ENCODE measurements around the gene ZNF516. TPM values are rescaled to one million over a fixed set of nuclear protein-coding genes. Genes with fewer than 3 reads are reported as not detected.

ZNF516 gene
- total RNA-seq, 2 experiments from 2014 or later: 2.7 to 4.8 TPM

- intact Hi-C loops (cut with micrococcal nuclease): no loop called here
Measured at GRCh38 chr18:76406791-76407190, 88.3 kb downstream of the ZNF516 start.

GRCh38 chr18:76405681-76406356 lies 89.2 kb downstream of the ZNF516 start:
- CTCF ChIA-PET: no interaction called here
- POLR2A ChIA-PET: no interaction called here
- DNase-seq: no peak
- H3K9me3 Mint-ChIP-seq: peaks cover 6% of the 10 kb centered on the region
- peaks cover 8% of the 10 kb centered on the region for H3K4me1 Mint-ChIP-seq (ENCODE audit: low read depth)
- peaks cover 3% of the 10 kb centered on the region for H3K36me3 Mint-ChIP-seq
- intact Hi-C loops (cut with micrococcal nuclease): no loop called here
- H3K27ac Mint-ChIP-seq: no peak overlapping the region
- H3K4me3 Mint-ChIP-seq: no peak overlapping the region
- H3K27me3 Mint-ChIP-seq: peaks cover 5% of the 10 kb centered on the region

More at GRCh38 chr18:76406791-76407190, 88.3 kb downstream of the ZNF516 start:
- POLR2A ChIA-PET: no interaction called here
- Mint-ChIP-seq H3K27me3 (peaks cover 8% of the 10 kb centered on the region), H3K4me3 (no peak overlapping the region), H3K27ac (no peak overlapping the region), H3K4me1 (ENCODE audit: low read depth) (peaks cover 13% of the 10 kb centered on the region), H3K9me3 (peaks cover 6% of the 10 kb centered on the region), H3K36me3 (peaks cover 3% of the 10 kb centered on the region)
- no peak for DNase-seq
- CTCF ChIA-PET: no interaction called here

DNA sequence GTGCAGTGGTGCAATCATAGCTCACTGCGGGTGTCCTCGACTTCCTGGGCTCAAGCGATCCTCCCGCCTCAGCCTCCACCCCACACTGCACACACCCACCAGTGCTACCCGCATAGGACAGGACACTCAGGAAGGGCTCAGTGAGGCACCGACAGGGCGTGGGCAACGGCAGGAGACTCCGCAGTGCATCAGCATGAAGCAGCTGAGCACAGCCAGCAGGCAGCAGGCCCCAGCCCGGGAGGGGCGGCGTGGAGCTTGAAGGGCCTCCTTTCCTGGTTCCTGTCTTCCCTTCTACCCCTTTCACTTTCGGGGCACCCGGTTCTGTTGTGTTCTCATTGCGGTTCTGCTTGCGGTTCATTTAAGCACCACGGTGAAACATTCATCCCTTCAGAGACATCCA lies 89.8 kb downstream of the ZNF516 start:
- Mint-ChIP-seq H3K27me3 (peaks cover 5% of the 10 kb centered on the region), H3K4me1 (ENCODE audit: low read depth) (peaks cover 3% of the 10 kb centered on the region), H3K9me3 (peaks cover 6% of the 10 kb centered on the region), H3K36me3 (peaks cover 3% of the 10 kb centered on the region), H3K4me3 (no peak overlapping the region), H3K27ac (no peak overlapping the region)
- ChIA-PET CTCF (interaction anchor here (0.6 kb wide), 1 partner anchor 305 kb away, joined by 3 read pairs; no protein-coding TSS in a partner anchor), POLR2A (no interaction called here)
- intact Hi-C loops (cut with micrococcal nuclease): no loop called here
- DNase-seq: no peak

DNA sequence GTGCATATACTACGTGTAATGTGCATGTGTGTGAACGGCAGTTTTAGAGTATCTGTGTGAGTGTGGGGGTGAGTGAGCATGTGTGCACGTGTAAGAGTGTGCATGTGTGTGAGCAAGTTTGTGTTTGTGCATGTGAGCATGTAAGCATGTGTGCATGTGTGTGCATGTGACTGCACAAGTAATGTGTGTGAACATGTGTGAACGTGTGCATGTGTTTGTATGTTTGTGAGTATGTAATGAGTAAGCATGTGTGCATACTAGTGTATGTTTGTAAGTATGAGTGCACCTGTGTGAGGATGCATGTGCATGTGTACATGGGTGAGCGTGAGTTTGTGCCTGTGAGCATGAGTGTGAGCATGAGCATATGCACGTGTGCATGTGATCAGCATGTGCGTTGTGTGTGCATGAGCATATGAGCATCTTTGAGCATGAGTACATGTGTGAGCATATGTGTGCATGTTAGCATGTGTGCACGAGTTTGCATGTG lies 90.7 kb downstream of the ZNF516 start:
- CTCF ChIA-PET: no interaction called here
- H3K4me1 Mint-ChIP-seq (ENCODE audit: low read depth): no peaks in the 10 kb centered on the region
- intact Hi-C loops (cut with micrococcal nuclease): no loop called here

GRCh38 chr18:76402026-76402990 lies 92.7 kb downstream of the ZNF516 start:
- ChIA-PET POLR2A (no interaction called here), CTCF (interaction anchor here (4.7 to 7.1 kb wide), 2 partner anchors 24 to 307 kb away, joined by 29 to 174 read pairs; no protein-coding TSS in a partner anchor)
- Mint-ChIP-seq H3K27ac (no peak overlapping the region), H3K9me3 (no peaks in the 10 kb centered on the region), H3K36me3 (no peaks in the 10 kb centered on the region), H3K27me3 (peaks cover 1% of the 10 kb centered on the region), H3K4me1 (ENCODE audit: low read depth) (peaks cover 5% of the 10 kb centered on the region), H3K4me3 (no peak overlapping the region)
- intact Hi-C loops (cut with micrococcal nuclease): no loop called here
- no peak for DNase-seq

More for the DNA sequence above, 90.7 kb downstream of the ZNF516 start:
- POLR2A ChIA-PET: no interaction called here
- Mint-ChIP-seq H3K27ac (no peak overlapping the region), H3K36me3 (no peaks in the 10 kb centered on the region), H3K4me3 (no peak overlapping the region), H3K27me3 (peaks cover 1% of the 10 kb centered on the region), H3K9me3 (no peaks in the 10 kb centered on the region)
- no peak for DNase-seq

- Mint-ChIP-seq H3K9me3 (no peaks in the 10 kb centered on the region), H3K27ac (no peak overlapping the region), H3K4me3 (no peak overlapping the region), H3K27me3 (peaks cover 1% of the 10 kb centered on the region), H3K36me3 (no peaks in the 10 kb centered on the region), H3K4me1 (ENCODE audit: low read depth) (peaks cover 5% of the 10 kb centered on the region)
- POLR2A ChIA-PET: no interaction called here
- CTCF ChIA-PET: interaction anchor here (0.6 to 7.1 kb wide), 4 partner anchors 24 to 401 kb away, joined by 3 to 174 read pairs (median 17); no protein-coding TSS in a partner anchor
- DNase-seq: no peak
- intact Hi-C loops (cut with micrococcal nuclease): no loop called here
Measured at GRCh38 chr18:76401498-76401897, 93.5 kb downstream of the ZNF516 start.

DNA sequence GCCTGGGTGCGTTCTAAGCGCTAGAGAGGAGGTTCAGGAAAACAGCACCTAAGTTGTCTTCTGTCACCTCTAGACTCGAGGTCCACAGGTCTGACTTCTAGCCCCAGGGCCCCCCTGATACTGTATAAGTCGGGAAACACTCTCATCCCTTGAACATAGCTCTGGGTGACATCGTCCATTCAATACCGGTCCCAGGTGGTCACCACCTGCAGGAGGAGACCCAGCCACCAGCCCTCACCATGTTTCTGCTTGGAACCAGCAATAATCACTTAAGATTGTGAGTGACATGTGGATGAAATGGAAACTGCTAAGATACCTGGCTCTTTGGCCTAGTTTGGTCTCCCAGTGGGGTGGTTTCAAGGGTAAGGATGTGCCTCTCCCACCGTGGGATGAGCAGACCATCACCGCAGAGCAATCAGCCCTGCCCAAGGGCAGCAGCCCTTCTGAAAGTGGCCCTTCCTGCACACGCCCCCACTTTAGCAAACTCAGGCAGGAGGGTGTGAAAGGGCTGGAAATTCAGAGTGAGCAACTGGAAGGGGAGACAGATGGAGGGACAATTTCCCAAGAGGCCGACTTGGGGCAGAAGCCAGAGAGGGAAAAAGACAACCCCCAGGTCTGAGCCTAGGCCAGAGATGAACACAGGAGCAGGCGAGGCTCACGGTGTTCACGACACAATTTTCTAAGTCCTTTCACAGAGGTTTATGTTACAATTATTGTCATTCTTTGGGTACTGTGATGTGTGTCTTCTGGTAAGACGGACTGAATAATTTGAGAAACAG lies 95.2 kb downstream of the ZNF516 start:
- intact Hi-C loops (cut with micrococcal nuclease): loop anchor here (1.0 to 5.0 kb wide), 6 partner anchors 26 to 403 kb away; no protein-coding TSS in a partner anchor
- POLR2A ChIA-PET: no interaction called here
- no peak overlapping the region for H3K27ac Mint-ChIP-seq

GRCh38 chr18:76398896-76399612 lies 96.0 kb downstream of the ZNF516 start:
- ChIA-PET CTCF (interaction anchor here (0.6 to 7.1 kb wide), 25 partner anchors 10 to 1025 kb away, joined by 3 to 174 read pairs (median 6); no protein-coding TSS in a partner anchor), POLR2A (no interaction called here)
- no peak overlapping the region for H3K27ac Mint-ChIP-seq
- no peaks in the 10 kb centered on the region for H3K9me3 Mint-ChIP-seq
- H3K27me3 Mint-ChIP-seq: no peaks in the 10 kb centered on the region
- H3K36me3 Mint-ChIP-seq: no peaks in the 10 kb centered on the region
- no peak overlapping the region for H3K4me3 Mint-ChIP-seq
- intact Hi-C loops (cut with micrococcal nuclease): loop anchor here (1.0 to 5.0 kb wide), 6 partner anchors 27 to 404 kb away; no protein-coding TSS in a partner anchor
- peak; percentile 83 for DNase-seq
- H3K4me1 Mint-ChIP-seq (ENCODE audit: low read depth): peaks cover 5% of the 10 kb centered on the region

More for the DNA sequence above, 95.2 kb downstream of the ZNF516 start:
- DNase-seq: no peak
- CTCF ChIA-PET: interaction anchor here (0.6 to 7.1 kb wide), 20 partner anchors 10 to 403 kb away, joined by 3 to 174 read pairs (median 6); no protein-coding TSS in a partner anchor
- Mint-ChIP-seq H3K4me1 (ENCODE audit: low read depth) (peaks cover 5% of the 10 kb centered on the region), H3K27me3 (peaks cover 1% of the 10 kb centered on the region), H3K4me3 (no peak overlapping the region), H3K36me3 (no peaks in the 10 kb centered on the region), H3K9me3 (no peaks in the 10 kb centered on the region)

GRCh38 chr18:76398295-76398694 lies 96.7 kb downstream of the ZNF516 start:
- intact Hi-C loops (cut with micrococcal nuclease): loop anchor here (5.0 kb wide), 2 partner anchors 94 to 224 kb away; no protein-coding TSS in a partner anchor
- H3K27me3 Mint-ChIP-seq: no peaks in the 10 kb centered on the region
- no peak for DNase-seq
- CTCF ChIA-PET: interaction anchor here (0.8 to 7.1 kb wide), 21 partner anchors 10 to 405 kb away, joined by 3 to 174 read pairs (median 7); no protein-coding TSS in a partner anchor
- no peaks in the 10 kb centered on the region for H3K9me3 Mint-ChIP-seq
- H3K4me1 Mint-ChIP-seq (ENCODE audit: low read depth): peaks cover 5% of the 10 kb centered on the region
- H3K36me3 Mint-ChIP-seq: no peaks in the 10 kb centered on the region
- no peak overlapping the region for H3K4me3 Mint-ChIP-seq
- POLR2A ChIA-PET: no interaction called here
- no peak overlapping the region for H3K27ac Mint-ChIP-seq

DNA sequence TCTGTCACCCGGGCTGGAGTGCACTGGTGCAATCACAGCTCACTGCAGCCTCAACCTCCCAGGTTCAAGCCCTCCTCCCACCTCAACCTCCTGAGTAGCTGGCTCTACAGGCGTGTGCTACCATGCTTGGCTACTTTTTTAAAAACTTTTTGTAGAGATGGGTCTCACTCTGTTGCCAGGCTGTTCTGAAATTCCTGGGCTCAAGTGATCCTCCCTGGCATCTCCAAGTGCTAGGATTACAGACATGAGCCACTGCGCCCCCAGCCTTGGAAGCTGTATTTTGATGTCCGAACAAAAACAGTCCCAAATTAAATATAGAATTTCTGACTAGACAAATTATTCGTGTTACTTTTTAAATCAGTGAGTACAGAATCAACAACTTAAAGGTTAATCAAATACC lies 97.4 kb downstream of the ZNF516 start:
- POLR2A ChIA-PET: no interaction called here
- peaks cover 5% of the 10 kb centered on the region for H3K4me1 Mint-ChIP-seq (ENCODE audit: low read depth)
- no peak for DNase-seq
- H3K36me3 Mint-ChIP-seq: no peaks in the 10 kb centered on the region
- intact Hi-C loops (cut with micrococcal nuclease): loop anchor here (5.0 kb wide), 2 partner anchors 95 to 225 kb away; no protein-coding TSS in a partner anchor
- no peak overlapping the region for H3K27ac Mint-ChIP-seq
- H3K4me3 Mint-ChIP-seq: no peak overlapping the region
- CTCF ChIA-PET: interaction anchor here (0.6 to 7.1 kb wide), 8 partner anchors 9 to 328 kb away, joined by 3 to 174 read pairs (median 10); no protein-coding TSS in a partner anchor
- no peaks in the 10 kb centered on the region for H3K9me3 Mint-ChIP-seq
- H3K27me3 Mint-ChIP-seq: no peaks in the 10 kb centered on the region

GRCh38 chr18:76396792-76397191 lies 98.2 kb downstream of the ZNF516 start:
- intact Hi-C loops (cut with micrococcal nuclease): loop anchor here (5.0 kb wide), 2 partner anchors 96 to 226 kb away; no protein-coding TSS in a partner anchor
- Mint-ChIP-seq H3K27ac (no peak overlapping the region), H3K4me1 (ENCODE audit: low read depth) (peaks cover 5% of the 10 kb centered on the region), H3K9me3 (no peaks in the 10 kb centered on the region), H3K27me3 (no peaks in the 10 kb centered on the region), H3K36me3 (no peaks in the 10 kb centered on the region), H3K4me3 (no peak overlapping the region)
- CTCF ChIA-PET: interaction anchor here (2.5 to 7.1 kb wide), 2 partner anchors 13 to 313 kb away, joined by 15 to 174 read pairs; no protein-coding TSS in a partner anchor
- POLR2A ChIA-PET: no interaction called here
- DNase-seq: no peak
